ENCODE measurements around the gene HACE1.

HACE1 gene

GRCh38 chr6:104796031-104796785 is 63.5 kb downstream of the HACE1 start:
- no peak overlapping the region for H2AFZ ChIP-seq (ENCODE audit: low read depth)
- TF ChIP-seq CTCF (conservative IDR thresholded peaks at IDR 0.05; ENCODE audit: low read depth, low read length), result no peak
- H3K79me2 ChIP-seq (ENCODE audit: insufficient read depth, low read depth), result no peaks in the 10 kb centered on the region
- no peak overlapping the region for H3K9ac ChIP-seq
- no peaks in the 10 kb centered on the region for H3K27me3 ChIP-seq (ENCODE audit: insufficient read depth, low read depth)
- H3K4me1 ChIP-seq (ENCODE audit: low read depth, poor library complexity, severe bottlenecking), result peaks cover 11% of the 10 kb centered on the region
- H3K36me3 ChIP-seq (ENCODE audit: insufficient read depth), result no peaks in the 10 kb centered on the region
- H3K4me2 ChIP-seq, result no peak overlapping the region
- no peak overlapping the region for H3K4me3 ChIP-seq (IDR thresholded peaks at IDR 0.05; ENCODE audit: insufficient read depth, low read depth, low read length)
- no peak overlapping the region for H3K27ac ChIP-seq
- no peaks in the 10 kb centered on the region for H4K20me1 ChIP-seq (ENCODE audit: insufficient read depth)

DNA sequence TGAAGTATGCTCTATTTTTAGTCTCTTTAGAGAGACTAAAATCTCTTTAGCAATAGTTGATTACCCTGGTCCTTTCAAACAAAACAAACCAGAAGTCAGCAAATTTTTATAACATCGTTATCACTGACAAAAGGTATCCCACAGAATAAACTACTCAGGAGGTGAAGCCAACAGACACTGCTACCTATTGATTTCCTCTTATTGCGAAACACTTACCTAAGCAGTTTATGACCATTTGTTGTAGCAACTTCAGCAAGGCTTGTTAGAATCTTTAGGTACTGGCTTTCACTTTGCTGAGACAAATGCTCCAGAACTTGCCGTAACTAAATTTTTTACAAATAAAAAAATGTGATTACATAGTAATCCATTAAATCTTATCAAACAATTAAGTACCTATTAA is 64.4 kb downstream of the HACE1 start:
- Histone ChIP-seq H4K20me1 (ENCODE audit: insufficient read depth) (no peaks in the 10 kb centered on the region), H2AFZ (ENCODE audit: low read depth) (no peak overlapping the region), H3K27me3 (ENCODE audit: insufficient read depth, low read depth) (no peaks in the 10 kb centered on the region), H3K4me3 (IDR thresholded peaks at IDR 0.05; ENCODE audit: insufficient read depth, low read depth, low read length) (no peak overlapping the region), H3K9ac (no peak overlapping the region), H3K79me2 (ENCODE audit: insufficient read depth, low read depth) (no peaks in the 10 kb centered on the region), H3K36me3 (ENCODE audit: insufficient read depth) (no peaks in the 10 kb centered on the region), H3K4me1 (ENCODE audit: low read depth, poor library complexity, severe bottlenecking) (peaks cover 11% of the 10 kb centered on the region), H3K27ac (peak overlapping the region; percentile 18; the same call in 1 of the 2 replicates), H3K4me2 (peak overlapping the region; percentile 50)
- no peak for TF ChIP-seq CTCF (conservative IDR thresholded peaks at IDR 0.05; ENCODE audit: low read depth, low read length)

GRCh38 chr6:104789770-104790190 is 69.9 kb downstream of the HACE1 start:
- Histone ChIP-seq H3K79me2 (ENCODE audit: insufficient read depth, low read depth) (no peaks in the 10 kb centered on the region), H4K20me1 (ENCODE audit: insufficient read depth) (no peaks in the 10 kb centered on the region), H3K27ac (no peak overlapping the region), H3K27me3 (ENCODE audit: insufficient read depth, low read depth) (no peaks in the 10 kb centered on the region), H3K36me3 (ENCODE audit: insufficient read depth) (no peaks in the 10 kb centered on the region), H2AFZ (ENCODE audit: low read depth) (no peak overlapping the region), H3K4me1 (ENCODE audit: low read depth, poor library complexity, severe bottlenecking) (peaks cover 33% of the 10 kb centered on the region), H3K9ac (no peak overlapping the region), H3K4me3 (IDR thresholded peaks at IDR 0.05; ENCODE audit: insufficient read depth, low read depth, low read length) (no peak overlapping the region), H3K4me2 (no peak overlapping the region)
- peak; percentile 47; the same call in 1 of the 2 replicates for TF ChIP-seq CTCF (conservative IDR thresholded peaks at IDR 0.05; ENCODE audit: low read depth, low read length)

DNA sequence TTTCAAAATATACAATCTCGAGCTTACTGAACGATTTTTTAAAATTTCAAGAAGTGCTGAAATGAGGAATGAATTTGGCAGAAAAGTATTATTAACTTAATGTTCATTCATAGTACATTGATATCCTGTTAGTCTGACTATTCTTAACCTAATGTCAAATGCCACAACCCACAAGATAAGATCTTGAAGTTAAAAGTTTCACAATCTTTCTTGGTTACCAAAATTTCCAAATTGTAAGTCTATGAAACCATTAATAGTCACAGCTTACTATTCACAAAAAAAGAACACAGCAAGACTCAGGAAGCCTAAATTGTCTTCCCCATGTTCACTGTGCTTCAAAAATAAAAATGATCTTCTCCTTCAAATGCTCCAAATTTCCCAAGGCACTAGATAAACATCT is 71.3 kb downstream of the HACE1 start:
- Histone ChIP-seq H3K36me3 (ENCODE audit: insufficient read depth) (no peaks in the 10 kb centered on the region), H3K4me2 (peak overlapping the region; percentile 33), H3K27ac (peak overlapping the region; percentile 32; the same call in 1 of the 2 replicates), H4K20me1 (ENCODE audit: insufficient read depth) (no peaks in the 10 kb centered on the region), H3K4me1 (ENCODE audit: low read depth, poor library complexity, severe bottlenecking) (peaks cover 32% of the 10 kb centered on the region), H2AFZ (ENCODE audit: low read depth) (no peak overlapping the region), H3K79me2 (ENCODE audit: insufficient read depth, low read depth) (no peaks in the 10 kb centered on the region), H3K27me3 (ENCODE audit: insufficient read depth, low read depth) (no peaks in the 10 kb centered on the region), H3K9ac (no peak overlapping the region), H3K4me3 (IDR thresholded peaks at IDR 0.05; ENCODE audit: insufficient read depth, low read depth, low read length) (no peak overlapping the region)
- TF ChIP-seq CTCF (conservative IDR thresholded peaks at IDR 0.05; ENCODE audit: low read depth, low read length), result no peak
